ENCODE measurements around the gene ASIC2.

DNA sequence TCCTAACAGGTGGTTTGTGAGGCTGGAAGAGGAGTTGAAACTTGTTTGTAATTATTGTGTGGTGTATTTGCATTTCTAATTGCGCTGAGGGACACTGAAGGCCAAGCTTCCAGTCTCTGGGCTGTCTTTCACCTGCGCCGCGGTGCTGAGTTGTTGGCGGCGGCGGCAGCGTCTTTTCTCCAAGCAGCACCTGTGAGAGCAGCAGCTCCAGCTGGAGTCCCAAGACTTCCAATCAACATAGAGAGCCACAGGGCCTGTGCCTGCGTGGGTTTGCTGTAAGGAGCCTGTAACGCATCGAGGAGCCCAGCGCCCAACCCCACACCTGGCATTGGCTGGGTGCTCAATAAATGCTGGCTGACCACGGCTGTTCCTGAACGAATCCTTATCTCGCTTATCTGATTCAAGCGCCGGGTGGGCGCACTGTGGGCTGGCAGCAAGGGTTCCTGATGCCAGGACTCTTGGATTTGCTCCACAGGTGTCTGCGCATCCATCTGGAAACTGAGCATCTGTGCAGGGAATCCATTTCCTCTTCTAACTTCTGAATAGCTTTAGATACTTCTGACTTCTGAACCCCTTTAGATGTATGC is 138.1 kb downstream of the ASIC2 start:
- no peak for TF ChIP-seq RAD21 (CRISPR knock-in tag; conservative IDR thresholded peaks at IDR 0.05 in 1 of 2, IDR thresholded peaks at IDR 0.05 in 1 of 2)
- TF ChIP-seq RNF2 (IDR thresholded peaks at IDR 0.05) = no peak
- TF ChIP-seq SRF (CRISPR knock-in tag; IDR thresholded peaks at IDR 0.05) = no peak
- no peak for TF ChIP-seq EZH2 (IDR thresholded peaks at IDR 0.05; ENCODE audit: borderline replicate concordance, low read depth, low read length)
- no peak for TF ChIP-seq ADNP (tag; IDR thresholded peaks at IDR 0.05)
- no peak for TF ChIP-seq TCF7 (IDR thresholded peaks at IDR 0.05; ENCODE audit: borderline replicate concordance)
- TF ChIP-seq, protein P1, sequence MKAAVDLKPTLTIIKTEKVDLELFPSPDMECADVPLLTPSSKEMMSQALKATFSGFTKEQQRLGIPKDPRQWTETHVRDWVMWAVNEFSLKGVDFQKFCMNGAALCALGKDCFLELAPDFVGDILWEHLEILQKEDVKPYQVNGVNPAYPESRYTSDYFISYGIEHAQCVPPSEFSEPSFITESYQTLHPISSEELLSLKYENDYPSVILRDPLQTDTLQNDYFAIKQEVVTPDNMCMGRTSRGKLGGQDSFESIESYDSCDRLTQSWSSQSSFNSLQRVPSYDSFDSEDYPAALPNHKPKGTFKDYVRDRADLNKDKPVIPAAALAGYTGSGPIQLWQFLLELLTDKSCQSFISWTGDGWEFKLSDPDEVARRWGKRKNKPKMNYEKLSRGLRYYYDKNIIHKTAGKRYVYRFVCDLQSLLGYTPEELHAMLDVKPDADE (conservative IDR thresholded peaks at IDR 0.05; ENCODE audit: control insufficient read depth, low read depth, low read length) = no peak
- TF ChIP-seq, protein P2, sequence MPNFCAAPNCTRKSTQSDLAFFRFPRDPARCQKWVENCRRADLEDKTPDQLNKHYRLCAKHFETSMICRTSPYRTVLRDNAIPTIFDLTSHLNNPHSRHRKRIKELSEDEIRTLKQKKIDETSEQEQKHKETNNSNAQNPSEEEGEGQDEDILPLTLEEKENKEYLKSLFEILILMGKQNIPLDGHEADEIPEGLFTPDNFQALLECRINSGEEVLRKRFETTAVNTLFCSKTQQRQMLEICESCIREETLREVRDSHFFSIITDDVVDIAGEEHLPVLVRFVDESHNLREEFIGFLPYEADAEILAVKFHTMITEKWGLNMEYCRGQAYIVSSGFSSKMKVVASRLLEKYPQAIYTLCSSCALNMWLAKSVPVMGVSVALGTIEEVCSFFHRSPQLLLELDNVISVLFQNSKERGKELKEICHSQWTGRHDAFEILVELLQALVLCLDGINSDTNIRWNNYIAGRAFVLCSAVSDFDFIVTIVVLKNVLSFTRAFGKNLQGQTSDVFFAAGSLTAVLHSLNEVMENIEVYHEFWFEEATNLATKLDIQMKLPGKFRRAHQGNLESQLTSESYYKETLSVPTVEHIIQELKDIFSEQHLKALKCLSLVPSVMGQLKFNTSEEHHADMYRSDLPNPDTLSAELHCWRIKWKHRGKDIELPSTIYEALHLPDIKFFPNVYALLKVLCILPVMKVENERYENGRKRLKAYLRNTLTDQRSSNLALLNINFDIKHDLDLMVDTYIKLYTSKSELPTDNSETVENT (CRISPR knock-in tag; IDR thresholded peaks at IDR 0.05) = no peak
